ENCODE results near the gene ITM2B.

GRCh38 chr13:48294653-48295052 is 61.6 kb downstream of the ITM2B start:
- TF ChIP-seq YY1 (IDR thresholded peaks at IDR 0.05; ENCODE audit: low read depth) (no peak), TEAD4 (IDR thresholded peaks at IDR 0.05) (no peak), CEBPB (IDR thresholded peaks at IDR 0.05) (no peak), REST (IDR thresholded peaks at IDR 0.05; ENCODE audit: low read depth) (no peak), TAF1 (IDR thresholded peaks at IDR 0.05; ENCODE audit: low read depth) (no peak), TCF12 (IDR thresholded peaks at IDR 0.05; ENCODE audit: low read depth) (no peak), RAD21 (IDR thresholded peaks at IDR 0.05; ENCODE audit: low read depth) (no peak), EP300 (IDR thresholded peaks at IDR 0.05; ENCODE audit: borderline replicate concordance) (no peak), ZBTB7A (IDR thresholded peaks at IDR 0.05; ENCODE audit: low read depth) (no peak), EGR1 (IDR thresholded peaks at IDR 0.05) (no peak), CREB1 (IDR thresholded peaks at IDR 0.05; ENCODE audit: low read depth) (no peak), MAX (IDR thresholded peaks at IDR 0.05) (no peak), USF1 (IDR thresholded peaks at IDR 0.05) (no peak)
